Stimulated activated naive CD8-positive, alpha-beta T cell treated with anti-CD3 and anti-CD28 coated beads, Interleukin-15, Interleukin-2, amounts not matched to agents 100 ng/mL and 50 ng/mL, for 24 hours (primary cell): ENCODE results near the gene ANKRD34C.

Experiments
- H3K27ac Mint-ChIP-seq: one replicate; pipeline ENCODE4 v1.8.0; 2021; ENCODE audit warnings: mild to moderate bottlenecking, mixed read lengths
- H3K27me3 Mint-ChIP-seq: one replicate; pipeline ENCODE4 v1.8.0; 2021; ENCODE audit warnings: mixed read lengths
- H3K36me3 Mint-ChIP-seq: one replicate; pipeline ENCODE4 v1.8.0; 2021; ENCODE audit warnings: low read depth, mixed read lengths
- H3K4me1 Mint-ChIP-seq: one replicate; pipeline ENCODE4 v1.8.0; 2021; ENCODE audit warnings: low read depth, mixed read lengths
- H3K4me3 Mint-ChIP-seq: one replicate; pipeline ENCODE4 v1.8.0; 2021; ENCODE audit warnings: mild to moderate bottlenecking, mixed read lengths
- H3K9me3 Mint-ChIP-seq: one replicate; pipeline ENCODE4 v1.8.0; 2021; ENCODE audit warnings: mixed read lengths

The ANKRD34C gene

GRCh38 chr15:79282371-79283251, at the start of gene ANKRD34C:
ANKRD34C (plus strand) TSS chr15:79282722; CDS start chr15:79293285, 10,563 bp downstream.
- Mint-ChIP-seq H3K9me3 (no peaks in the 10 kb centered on the region), H3K4me3 (no peak within 1 kb of the TSS), H3K27me3 (peaks cover 76% of the 10 kb centered on the region), H3K4me1 (no peaks in the 10 kb centered on the region), H3K36me3 (no peaks in the 10 kb centered on the region), H3K27ac (no peak within 1 kb of the TSS)

GRCh38 chr15:79233236-79233635, 49.3 kb upstream of the ANKRD34C start:
- Mint-ChIP-seq H3K36me3 (no peaks in the 10 kb centered on the region), H3K27me3 (peaks cover 24% of the 10 kb centered on the region), H3K9me3 (peaks cover 18% of the 10 kb centered on the region), H3K4me1 (no peaks in the 10 kb centered on the region), H3K27ac (no peak overlapping the region), H3K4me3 (no peak overlapping the region)

- H3K36me3 Mint-ChIP-seq = no peaks in the 10 kb centered on the region
- H3K9me3 Mint-ChIP-seq = no peaks in the 10 kb centered on the region
- H3K27me3 Mint-ChIP-seq = peaks cover 15% of the 10 kb centered on the region
- no peaks in the 10 kb centered on the region for H3K4me1 Mint-ChIP-seq
- H3K4me3 Mint-ChIP-seq = no peak overlapping the region
- H3K27ac Mint-ChIP-seq = no peak overlapping the region
These were observed 42.5 kb upstream of the ANKRD34C start for GRCh38 chr15:79240036-79240435.

DNA sequence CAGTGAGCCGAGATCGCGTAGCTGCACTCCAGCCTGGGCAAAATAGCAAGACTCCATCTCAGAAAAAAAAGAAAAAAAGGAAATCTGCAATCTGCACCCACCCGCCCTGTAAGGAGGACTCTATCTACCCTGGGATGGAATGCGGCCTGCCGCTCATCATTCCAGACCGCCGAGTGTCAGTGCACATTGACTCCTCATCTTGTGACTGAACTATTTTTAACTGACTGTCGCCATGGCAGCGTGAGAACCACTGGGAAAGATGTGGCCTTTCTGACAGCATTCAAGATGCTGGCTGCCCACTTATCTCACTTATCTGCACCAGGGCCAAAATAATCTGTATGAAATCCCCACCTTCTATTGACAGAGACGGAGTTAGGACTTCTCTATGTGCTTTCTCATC, 38.8 kb upstream of the ANKRD34C start:
- Mint-ChIP-seq H3K9me3 (no peaks in the 10 kb centered on the region), H3K27me3 (peaks cover 12% of the 10 kb centered on the region), H3K36me3 (no peaks in the 10 kb centered on the region), H3K4me3 (no peak overlapping the region), H3K4me1 (no peaks in the 10 kb centered on the region), H3K27ac (no peak overlapping the region)

DNA sequence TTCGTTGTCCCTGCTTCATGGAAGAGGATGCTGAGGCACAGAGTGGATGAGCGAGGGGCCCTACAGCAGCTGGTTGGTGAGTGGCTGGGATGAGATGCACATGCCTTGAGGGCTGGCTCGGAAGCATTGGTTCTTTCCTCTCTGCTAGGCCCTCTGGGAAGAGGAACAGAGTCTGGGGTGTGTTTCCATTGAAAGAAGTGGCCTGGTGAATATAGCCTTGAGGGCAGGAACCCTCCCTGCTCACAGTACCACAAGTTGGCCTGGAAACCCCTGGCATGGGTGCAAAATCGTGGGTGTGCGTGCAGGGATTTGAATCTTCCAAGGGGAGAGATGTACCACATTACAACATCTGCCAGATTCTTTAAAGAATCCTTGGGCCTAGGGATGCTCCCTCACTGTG, 37.6 kb upstream of the ANKRD34C start:
- Mint-ChIP-seq H3K36me3 (no peaks in the 10 kb centered on the region), H3K4me1 (no peaks in the 10 kb centered on the region), H3K4me3 (no peak overlapping the region), H3K9me3 (no peaks in the 10 kb centered on the region), H3K27me3 (peaks cover 8% of the 10 kb centered on the region), H3K27ac (no peak overlapping the region)

DNA sequence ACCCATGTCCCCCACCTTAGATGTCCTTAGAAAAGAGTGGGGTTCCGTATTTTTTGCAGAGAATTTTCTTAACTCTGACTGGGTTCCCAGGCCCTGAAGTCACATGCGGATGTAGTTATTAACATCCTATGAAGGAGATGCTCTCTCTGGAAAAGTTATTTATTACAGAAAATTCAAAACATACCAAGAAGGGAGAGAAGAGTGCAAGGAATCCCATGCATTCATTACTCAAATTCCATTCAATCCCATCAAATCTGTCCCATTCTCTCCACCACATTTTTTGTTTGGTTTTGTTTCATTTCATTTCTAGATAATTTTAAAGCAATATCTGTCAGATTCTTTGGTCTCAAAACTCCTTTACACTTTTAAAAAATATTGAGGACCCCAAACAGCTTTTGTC, 34.3 kb upstream of the ANKRD34C start:
- Mint-ChIP-seq H3K27ac (no peak overlapping the region), H3K36me3 (no peaks in the 10 kb centered on the region), H3K27me3 (peaks cover 26% of the 10 kb centered on the region), H3K4me1 (no peaks in the 10 kb centered on the region), H3K9me3 (no peaks in the 10 kb centered on the region), H3K4me3 (no peak overlapping the region)

DNA sequence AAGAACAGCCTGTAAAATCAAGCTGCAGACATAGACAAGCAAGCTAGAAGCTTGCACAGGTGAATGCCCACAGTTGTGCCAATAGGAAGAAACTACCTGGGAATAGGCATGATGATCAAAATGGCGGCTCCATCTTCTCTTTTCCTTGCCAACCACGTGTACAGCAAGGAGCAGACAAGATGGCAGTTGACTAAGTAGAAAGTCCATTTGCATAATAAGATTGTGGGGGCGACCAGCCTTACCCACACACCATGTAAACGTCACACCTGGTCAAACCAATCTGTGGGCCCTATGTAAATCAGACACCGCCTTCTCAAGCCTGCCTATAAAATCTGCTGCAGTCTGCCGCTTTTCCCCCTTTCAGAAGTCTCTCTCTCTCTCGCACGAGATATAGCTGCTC, 25.1 kb upstream of the ANKRD34C start:
- H3K27me3 Mint-ChIP-seq = peaks cover 20% of the 10 kb centered on the region
- H3K36me3 Mint-ChIP-seq = no peaks in the 10 kb centered on the region
- H3K27ac Mint-ChIP-seq = no peak overlapping the region
- H3K4me1 Mint-ChIP-seq = no peaks in the 10 kb centered on the region
- H3K4me3 Mint-ChIP-seq = no peak overlapping the region
- H3K9me3 Mint-ChIP-seq = no peaks in the 10 kb centered on the region

DNA sequence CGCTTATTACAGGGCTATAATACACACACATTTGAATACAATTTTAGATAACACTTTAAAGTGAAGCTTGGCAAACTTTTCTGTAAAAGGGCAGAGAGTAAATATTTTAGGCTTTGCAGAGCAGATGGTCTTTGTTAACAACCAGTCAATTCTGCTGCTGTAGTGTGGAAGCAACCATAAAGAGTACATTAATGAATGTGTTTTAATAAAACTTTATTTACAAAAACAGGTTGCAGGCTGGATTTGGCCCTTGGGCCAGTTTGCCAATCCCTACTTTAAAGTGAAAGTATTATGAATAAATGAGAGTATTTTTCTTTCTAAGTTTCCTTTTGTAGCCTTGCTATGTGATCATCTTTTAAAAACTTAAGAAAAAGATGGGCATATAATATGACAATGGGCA, 20.7 kb upstream of the ANKRD34C start:
- H3K27me3 Mint-ChIP-seq = peaks cover 20% of the 10 kb centered on the region
- H3K4me1 Mint-ChIP-seq = no peaks in the 10 kb centered on the region
- H3K9me3 Mint-ChIP-seq = no peaks in the 10 kb centered on the region
- H3K4me3 Mint-ChIP-seq = no peak overlapping the region
- no peaks in the 10 kb centered on the region for H3K36me3 Mint-ChIP-seq
- no peak overlapping the region for H3K27ac Mint-ChIP-seq

DNA sequence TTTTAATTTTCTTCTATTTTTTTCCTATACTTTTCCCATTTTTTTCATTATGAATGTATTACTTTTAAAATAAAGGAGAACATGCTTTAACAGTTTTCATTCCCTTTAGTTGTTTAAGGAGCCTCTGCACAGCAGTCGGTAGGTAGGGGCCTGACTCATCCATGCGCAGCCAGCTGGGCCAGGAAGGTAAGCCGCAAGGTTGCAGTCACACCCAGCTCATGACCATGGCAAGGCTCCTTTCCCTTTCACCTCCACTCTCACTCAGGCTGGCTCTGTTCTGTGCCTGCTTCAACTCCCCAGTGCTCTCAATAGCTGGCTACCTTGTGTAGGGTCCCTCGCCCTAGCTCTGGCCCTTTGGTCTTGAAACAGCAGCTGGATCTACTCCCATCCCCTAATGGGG, 17.4 kb upstream of the ANKRD34C start:
- Mint-ChIP-seq H3K36me3 (no peaks in the 10 kb centered on the region), H3K9me3 (no peaks in the 10 kb centered on the region), H3K27ac (no peak overlapping the region), H3K4me3 (no peak overlapping the region), H3K4me1 (no peaks in the 10 kb centered on the region), H3K27me3 (peaks cover 32% of the 10 kb centered on the region)

- no peaks in the 10 kb centered on the region for H3K9me3 Mint-ChIP-seq
- H3K36me3 Mint-ChIP-seq = no peaks in the 10 kb centered on the region
- H3K4me3 Mint-ChIP-seq = no peak overlapping the region
- H3K27ac Mint-ChIP-seq = no peak overlapping the region
- peaks cover 31% of the 10 kb centered on the region for H3K27me3 Mint-ChIP-seq
- H3K4me1 Mint-ChIP-seq = no peaks in the 10 kb centered on the region
These were observed 16.4 kb upstream of the ANKRD34C start for GRCh38 chr15:79265987-79266579.

GRCh38 chr15:79283252-79284048, 928 bp downstream of the ANKRD34C start:
- Mint-ChIP-seq H3K9me3 (no peaks in the 10 kb centered on the region), H3K4me1 (no peaks in the 10 kb centered on the region), H3K4me3 (no peak overlapping the region), H3K36me3 (no peaks in the 10 kb centered on the region), H3K27ac (no peak overlapping the region), H3K27me3 (peaks cover 84% of the 10 kb centered on the region)

- peaks cover 9% of the 10 kb centered on the region for H3K4me1 Mint-ChIP-seq
- no peaks in the 10 kb centered on the region for H3K36me3 Mint-ChIP-seq
- H3K27me3 Mint-ChIP-seq = peaks cover 33% of the 10 kb centered on the region
- H3K27ac Mint-ChIP-seq = peak overlapping the region; percentile 38
- no peaks in the 10 kb centered on the region for H3K9me3 Mint-ChIP-seq
- H3K4me3 Mint-ChIP-seq = no peak overlapping the region
These were observed 8.2 kb downstream of the ANKRD34C start for GRCh38 chr15:79290642-79291275.

DNA sequence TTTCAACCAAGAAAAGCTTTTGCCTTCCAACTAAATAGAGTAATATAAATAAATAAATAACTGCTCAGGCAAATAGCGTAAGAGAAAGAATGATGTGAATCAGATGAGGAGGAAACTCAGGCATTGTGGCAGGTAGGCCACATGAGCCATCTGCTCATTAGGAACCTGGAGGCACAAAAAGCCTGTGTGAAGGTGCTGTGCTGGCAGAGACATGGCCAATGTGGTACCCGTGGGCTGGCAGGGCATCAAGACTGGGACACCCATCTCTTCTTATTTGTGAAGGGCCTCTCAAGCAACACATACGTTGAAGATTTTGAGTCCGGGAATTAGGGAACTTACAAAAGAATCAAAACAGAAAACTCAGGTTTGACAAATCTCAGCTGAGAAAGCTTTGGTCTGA, 9.5 kb downstream of the ANKRD34C start:
- no peak overlapping the region for H3K4me3 Mint-ChIP-seq
- H3K9me3 Mint-ChIP-seq = no peaks in the 10 kb centered on the region
- H3K27ac Mint-ChIP-seq = no peak overlapping the region
- peaks cover 31% of the 10 kb centered on the region for H3K27me3 Mint-ChIP-seq
- H3K36me3 Mint-ChIP-seq = no peaks in the 10 kb centered on the region
- H3K4me1 Mint-ChIP-seq = peaks cover 9% of the 10 kb centered on the region

DNA sequence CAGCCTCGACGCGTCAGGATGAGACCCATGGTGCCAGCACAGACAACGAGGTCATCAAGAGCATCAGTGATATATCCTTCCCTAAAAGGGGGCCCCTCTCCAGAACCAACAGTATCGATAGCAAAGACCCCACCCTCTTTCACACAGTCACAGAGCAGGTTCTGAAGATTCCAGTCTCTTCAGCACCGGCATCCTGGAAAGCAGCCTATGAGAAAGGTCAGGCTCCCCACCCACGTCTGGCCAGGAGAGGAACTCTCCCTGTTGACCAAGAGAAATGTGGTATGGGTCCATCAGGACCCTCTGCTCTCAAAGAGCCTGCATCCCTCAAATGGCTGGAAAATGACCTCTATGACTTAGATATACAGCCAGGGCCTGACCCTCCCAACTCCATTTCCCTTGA, 11.6 kb downstream of the ANKRD34C start:
- Mint-ChIP-seq H3K9me3 (no peaks in the 10 kb centered on the region), H3K4me1 (peaks cover 9% of the 10 kb centered on the region)

GRCh38 chr15:79296583-79296982, 14.1 kb downstream of the ANKRD34C start:
- Mint-ChIP-seq H3K4me3 (no peak overlapping the region), H3K36me3 (no peaks in the 10 kb centered on the region), H3K27me3 (peaks cover 43% of the 10 kb centered on the region), H3K9me3 (no peaks in the 10 kb centered on the region), H3K27ac (no peak overlapping the region), H3K4me1 (no peaks in the 10 kb centered on the region)

More for the DNA sequence above, 11.6 kb downstream of the ANKRD34C start:
- no peak overlapping the region for H3K27ac Mint-ChIP-seq
- peaks cover 30% of the 10 kb centered on the region for H3K27me3 Mint-ChIP-seq
- H3K4me3 Mint-ChIP-seq = no peak overlapping the region
- H3K36me3 Mint-ChIP-seq = no peaks in the 10 kb centered on the region
